ENCODE measurements around the gene ONECUT3. TPM values are rescaled to one million over a fixed set of nuclear protein-coding genes. Genes with fewer than 3 reads are reported as not detected.

Gene ONECUT3
- total RNA-seq: 0.23 TPM

GRCh38 chr19:1752757-1753728 is at the start of gene ONECUT3:
Gene ONECUT3, plus strand, starts transcription at chr19:1753506. Its CDS starts 157 bp downstream, at chr19:1753663.

DNA sequence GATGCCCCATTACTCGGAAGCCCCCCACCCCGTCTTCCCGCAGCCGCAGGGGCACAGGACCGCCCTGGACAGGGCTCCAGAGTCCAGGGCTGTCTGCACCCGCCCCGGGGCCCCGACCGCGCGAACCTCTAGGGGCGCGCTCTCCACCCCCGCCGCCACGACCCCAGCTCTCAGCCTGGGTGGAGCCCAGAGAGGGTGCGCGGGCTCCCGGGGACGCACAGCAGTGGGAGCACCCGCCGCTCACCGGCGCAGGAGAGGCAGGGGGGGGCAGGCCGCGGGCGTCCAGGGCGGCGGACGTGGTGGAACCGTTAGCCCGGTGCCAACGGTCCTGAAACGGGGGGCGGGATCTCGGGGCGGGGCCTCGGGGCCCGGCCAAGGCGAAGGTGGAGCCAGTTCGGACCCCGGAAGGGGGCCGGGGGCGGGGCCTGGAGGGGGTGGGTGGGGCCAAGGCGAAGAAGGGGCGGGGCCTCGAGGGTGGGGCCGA is 58.7 kb downstream of the ONECUT3 start, which contains the start of gene ATP8B3:
ATP8B3 (minus strand) TSS at position 335 of the 484 bp plus-strand sequence. CDS start 540 bp downstream, outside the sequence.

Small RNA genes lying within 50 kb of the gene (small RNA-seq; reads per million reads assigned to genes)
- gene RF00017: not detected

Other genes with a start within 250 kb of the ONECUT3 start
- gene ADAMTSL5, start 240.5 kb upstream of the ONECUT3 start, total RNA-seq: not detected
- 0.23 TPM for gene PLK5, start 229.4 kb upstream of the ONECUT3 start, total RNA-seq
- gene MEX3D, start 185.2 kb upstream of the ONECUT3 start, total RNA-seq: 33.9 TPM
- 42.4 TPM for gene MBD3, start 160.6 kb upstream of the ONECUT3 start, total RNA-seq
- 61.8 TPM for gene UQCR11, start 148.0 kb upstream of the ONECUT3 start, total RNA-seq
- gene TCF3, start 100.9 kb upstream of the ONECUT3 start, total RNA-seq: 27.0 TPM
- 0.69 TPM for gene ATP8B3, start 58.8 kb downstream of the ONECUT3 start, total RNA-seq
- gene REXO1, start 95.0 kb downstream of the ONECUT3 start, total RNA-seq: 9.2 TPM
- gene KLF16, start 110.1 kb downstream of the ONECUT3 start, total RNA-seq: 4.6 TPM
- gene ABHD17A, start 132.0 kb downstream of the ONECUT3 start, total RNA-seq: 48.4 TPM
- 2.1 TPM for gene ADAT3, start 151.9 kb downstream of the ONECUT3 start, total RNA-seq
- gene SCAMP4, start 151.9 kb downstream of the ONECUT3 start, total RNA-seq: 16.1 TPM
- gene CSNK1G2, start 187.7 kb downstream of the ONECUT3 start, total RNA-seq: 33.9 TPM

All from diencephalon (tissue), 1 donor.